ENCODE results near the gene KIF12.

- TF ChIP-seq CTCF (IDR thresholded peaks at IDR 0.05) (no peak), POLR2A (IDR thresholded peaks at IDR 0.05) (no peak)
Observed at GRCh38 chr9:114086607-114087006, 12.5 kb downstream of the KIF12 start.

All from lower leg skin (tissue), 3 donors.